Stomach (tissue), 4 donors: ENCODE measurements around the gene MICAL2.

Experiments used
- POLR2A ChIP-seq, 4 donors: fragments of 450-650 bp; IDR thresholded peaks; one replicate each; pipeline ENCODE4 v1.6.1; 2016; ENCODE audit warnings: antibody characterized with exemption in 4 of 4, control low read depth in 2 of 4, mild to moderate bottlenecking in 1 of 4, moderate library complexity in 1 of 4
- POLR2AphosphoS5 ChIP-seq, 3 donors: sonication (generic); formaldehyde crosslinking; IDR thresholded peaks; one replicate each; pipeline ENCODE4 v1.6.1; 2016; ENCODE audit warnings: antibody characterized with exemption in 3 of 3
- TF ChIP-seq, protein P1 (sequence below), 7 experiments: fragments of 450-650 bp in 4 of 7; fragments of 200-600 bp in 3 of 7; sonication (generic) in 3 of 7; IDR thresholded peaks; one replicate each; pipeline ENCODE4 v1.5.1; 2016 to 2019; ENCODE audit warnings: antibody characterized with exemption in 7 of 7, control low read depth in 2 of 7, mild to moderate bottlenecking in 1 of 7

GRCh38 chr11:12232160-12232559 lies 121.8 kb downstream of the MICAL2 start:
- TF ChIP-seq, protein P1, sequence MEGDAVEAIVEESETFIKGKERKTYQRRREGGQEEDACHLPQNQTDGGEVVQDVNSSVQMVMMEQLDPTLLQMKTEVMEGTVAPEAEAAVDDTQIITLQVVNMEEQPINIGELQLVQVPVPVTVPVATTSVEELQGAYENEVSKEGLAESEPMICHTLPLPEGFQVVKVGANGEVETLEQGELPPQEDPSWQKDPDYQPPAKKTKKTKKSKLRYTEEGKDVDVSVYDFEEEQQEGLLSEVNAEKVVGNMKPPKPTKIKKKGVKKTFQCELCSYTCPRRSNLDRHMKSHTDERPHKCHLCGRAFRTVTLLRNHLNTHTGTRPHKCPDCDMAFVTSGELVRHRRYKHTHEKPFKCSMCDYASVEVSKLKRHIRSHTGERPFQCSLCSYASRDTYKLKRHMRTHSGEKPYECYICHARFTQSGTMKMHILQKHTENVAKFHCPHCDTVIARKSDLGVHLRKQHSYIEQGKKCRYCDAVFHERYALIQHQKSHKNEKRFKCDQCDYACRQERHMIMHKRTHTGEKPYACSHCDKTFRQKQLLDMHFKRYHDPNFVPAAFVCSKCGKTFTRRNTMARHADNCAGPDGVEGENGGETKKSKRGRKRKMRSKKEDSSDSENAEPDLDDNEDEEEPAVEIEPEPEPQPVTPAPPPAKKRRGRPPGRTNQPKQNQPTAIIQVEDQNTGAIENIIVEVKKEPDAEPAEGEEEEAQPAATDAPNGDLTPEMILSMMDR (IDR thresholded peaks at IDR 0.05), result no peak
- TF ChIP-seq POLR2A (IDR thresholded peaks at IDR 0.05) (no peak), POLR2AphosphoS5 (IDR thresholded peaks at IDR 0.05) (no peak)
